Psoas muscle (tissue), 8 donors: Measurements from ENCODE around the gene RRP12. TPM values are rescaled to one million over a fixed set of nuclear protein-coding genes. Genes with fewer than 3 reads are reported as not detected.

Source experiments
- ATAC-seq, 4 donors: fragments of 200-7000 bp; cut with Tn5 transposase; one replicate each; pipeline ENCODE4 v1.9.1; 2020; ENCODE audit warnings: moderate library complexity in 3 of 4, mild to moderate bottlenecking in 2 of 4
- DNase-seq, 2 donors: peaks; one replicate each; pipeline ENCODE4 v3.0.0-alpha.2; 2020
- H3K27ac ChIP-seq: fragments of 200-600 bp; one replicate; pipeline ENCODE4 v1.8.0; 2022
- H3K27me3 ChIP-seq, 3 donors: fragments of 200-600 bp in 1 of 3; one replicate each; pipeline versions ENCODE4 v1.6.1 to v1.8.0; 2013 to 2022; ENCODE audit warnings: low read length in 2 of 3, mild to moderate bottlenecking in 2 of 3, moderate library complexity in 1 of 3; ENCODE audit not compliant: insufficient read depth in 3 of 3
- H3K36me3 ChIP-seq, 2 donors: fragments of 200-600 bp in 1 of 2; one replicate each; pipeline versions ENCODE4 v1.6.1 to v1.8.0; 2013 to 2022; ENCODE audit warnings: low read depth in 1 of 2, mild to moderate bottlenecking in 1 of 2, moderate library complexity in 1 of 2; ENCODE audit not compliant: insufficient read depth in 1 of 2
- H3K4me1 ChIP-seq: fragments of 200-600 bp; one replicate; pipeline ENCODE4 v1.8.0; 2022
- H3K4me3 ChIP-seq: fragments of 200-600 bp; one replicate; pipeline ENCODE4 v1.8.0; 2022; ENCODE audit warnings: mild to moderate bottlenecking
- H3K9me3 ChIP-seq: fragments of 200-600 bp; one replicate; pipeline ENCODE4 v1.8.0; 2022
- CTCF ChIP-seq: fragments of 200-600 bp; IDR thresholded peaks from one replicate; pipeline ENCODE4 v1.8.0; 2022; ENCODE audit warnings: antibody characterized with exemption
- WGBS, 3 donors: extraction: QIAGEN DNeasy Blood & Tissue Kit; methylation state at CpG; one replicate each; pipeline versions ENCODE4 v1.1.6 to v1.1.7; 2013; 5-methylcytosine and 5-hydroxymethylcytosine counted together
- intact Hi-C, 2 donors: fragments of 100-400 bp; cut with DNase I; formaldehyde crosslinking; loops; one replicate each; pipeline versions ENCODE4 v1.11.0 to v1.14.2; 2022
- polyA plus RNA-seq, 3 donors: library from polyadenylated mRNA; stranded (reverse); fragments of 200-250 nt; gene quantifications; one replicate each; pipeline ENCODE4 v1.2.3, GENCODE V29; 2013
- total RNA-seq, 4 donors: library from RNA; stranded (reverse); fragmentation: NEBNext Ultra II Directional in 2 of 4; extraction: Animal tissue kit (Norgen Biotek cat#: 25700) in 2 of 4; gene quantifications; one replicate each; pipeline versions ENCODE4 v1.2.1 to v1.2.4, GENCODE V29; 2021 to 2023
- donor health status: healthy with polysubstance abuse.
- donor health status: DM: no; HTN: no; CAD: no; lungs with moderate emphysema.
- donor health status: Bipolar disorder and iron deficiency.
- donor health status: healthy.
- donor health status: DM: yes; HTN: yes; CAD: no.
- donor health status: DM: no; HTN: no; CAD: no.
- donor health status: DM: no; HTN: no; CAD: no.
- donor health status: DM: yes; HTN: yes; CAD: no.

RRP12 gene
- total and polyA plus RNA-seq, 7 donors, result 46.5 to 114 (median 76.4) TPM

GRCh38 chr10:97371696-97372095 lies 29.4 kb downstream of the RRP12 start:
- intact Hi-C loops, result no loop called here
- Histone ChIP-seq H3K27ac (no peak overlapping the region), H3K27me3 (no peaks in the 10 kb centered on the region), H3K4me1 (no peaks in the 10 kb centered on the region), H3K36me3 (peaks cover 23 to 100% of the 10 kb centered on the region in 2 donors), H3K4me3 (no peak overlapping the region), H3K9me3 (no peaks in the 10 kb centered on the region)
- DNase-seq (no peak), ATAC-seq (no peak)
- TF ChIP-seq CTCF, result no peak
- 69 to 82% (median 76%) methylated on average over 7 of the region's 7 CpGs for whole genome bisulfite sequencing, 3 donors

- intact Hi-C loops, result no loop called here
- Histone ChIP-seq H3K36me3 (peaks cover 18 to 98% of the 10 kb centered on the region in 2 donors), H3K27me3 (no peaks in the 10 kb centered on the region), H3K4me3 (no peak overlapping the region), H3K27ac (no peak overlapping the region), H3K9me3 (no peaks in the 10 kb centered on the region), H3K4me1 (no peaks in the 10 kb centered on the region)
- ATAC-seq (peak; percentile 42 to 86 (median 68)), DNase-seq (no peak)
- no peak for TF ChIP-seq CTCF
- 63 to 73% (median 69%) methylated on average over 12 of the region's 12 CpGs for WGBS, 3 donors
These were observed 34.0 kb downstream of the RRP12 start for GRCh38 chr10:97367126-97367649.

- no peak overlapping the region for H3K4me3 ChIP-seq
- H3K27ac ChIP-seq, result peak overlapping the region; percentile 15
- no peak for DNase-seq
- H3K9me3 ChIP-seq, result no peaks in the 10 kb centered on the region
- H3K27me3 ChIP-seq, result no peaks in the 10 kb centered on the region
- no peak for TF ChIP-seq CTCF
- WGBS, 3 donors, result 77 to 86% (median 80%) methylated on average over 11 of the region's 11 CpGs
- no peak for ATAC-seq
- H3K36me3 ChIP-seq, result peaks cover 15 to 97% of the 10 kb centered on the region in 2 donors
- intact Hi-C loops, result no loop called here
- no peaks in the 10 kb centered on the region for H3K4me1 ChIP-seq
These were observed 34.6 kb downstream of the RRP12 start for GRCh38 chr10:97366572-97366971.

- 83 to 87% (median 87%) methylated on average over 19 of the region's 19 CpGs for WGBS, 3 donors
- Histone ChIP-seq H3K36me3 (peaks cover 14 to 97% of the 10 kb centered on the region in 2 donors), H3K4me3 (no peak overlapping the region), H3K4me1 (no peaks in the 10 kb centered on the region), H3K9me3 (no peaks in the 10 kb centered on the region), H3K27me3 (no peaks in the 10 kb centered on the region), H3K27ac (peak overlapping the region; percentile 15)
- no peak for TF ChIP-seq CTCF
- intact Hi-C loops, result no loop called here
- DNase-seq (no peak), ATAC-seq (no peak)
These were observed 35.3 kb downstream of the RRP12 start for GRCh38 chr10:97365761-97366351.

- Histone ChIP-seq H3K27me3 (no peaks in the 10 kb centered on the region), H3K36me3 (peaks cover 19 to 97% of the 10 kb centered on the region in 2 donors), H3K9me3 (no peaks in the 10 kb centered on the region), H3K4me3 (no peak overlapping the region), H3K27ac (no peak overlapping the region), H3K4me1 (no peaks in the 10 kb centered on the region)
- no peak for TF ChIP-seq CTCF
- DNase-seq (no peak), ATAC-seq (peak in 2 of 4 donors; percentile 12 to 34)
- 43 to 71% (median 70%) methylated on average over 4 of the region's 4 CpGs for WGBS, 3 donors
- intact Hi-C loops, result no loop called here
These were observed 38.1 kb downstream of the RRP12 start for GRCh38 chr10:97363071-97363470.
